ENCODE measurements around the gene STX12.
"Not testable (repeated sequence)": the region's sequence is repeated elsewhere in the genome, so short reads cannot be mapped to it uniquely, and the experiment has no call there.

The STX12 gene

GRCh38 chr1:27795601-27796000, 22.6 kb downstream of the STX12 start:
- TF ChIP-seq NFRKB (IDR thresholded peaks at IDR 0.05) (no peak), ARNT (IDR thresholded peaks at IDR 0.05) (no peak), TARDBP (IDR thresholded peaks at IDR 0.05) (no peak), FOXK2 (IDR thresholded peaks at IDR 0.05) (no peak), L3MBTL2 (conservative IDR thresholded peaks at IDR 0.05) (no peak), PKNOX1 (IDR thresholded peaks at IDR 0.05) (no peak), ZNF384 (IDR thresholded peaks at IDR 0.05) (no peak), CTBP1 (IDR thresholded peaks at IDR 0.05; ENCODE audit: borderline replicate concordance) (no peak), FOXA1 (IDR thresholded peaks at IDR 0.05) (no peak)
- ChIA-PET CTCF (no interaction called here), POLR2A (no interaction called here)
- no peak for DNase-seq (ENCODE audit: extremely low spot score)

- TF ChIP-seq HDGF (IDR thresholded peaks at IDR 0.05; ENCODE audit: borderline replicate concordance) (no peak), L3MBTL2 (conservative IDR thresholded peaks at IDR 0.05) (no peak), ZNF384 (IDR thresholded peaks at IDR 0.05) (no peak), LEF1 (IDR thresholded peaks at IDR 0.05; ENCODE audit: borderline replicate concordance) (no peak), SP1 (IDR thresholded peaks at IDR 0.05) (no peak), SUZ12 (IDR thresholded peaks at IDR 0.05) (no peak), FOXA1 (IDR thresholded peaks at IDR 0.05) (no peak), PKNOX1 (IDR thresholded peaks at IDR 0.05) (no peak)
- DNase-seq (ENCODE audit: extremely low spot score): no peak
- ChIA-PET POLR2A (interaction anchor here (1.8 kb wide), 1 partner anchor 32 kb away, joined by 6 read pairs; the partner anchor contains the start of gene STX12), CTCF (no interaction called here)
These were observed 31.8 kb downstream of the STX12 start for GRCh38 chr1:27804791-27805190.

GRCh38 chr1:27806758-27807157, 33.7 kb downstream of the STX12 start:
- ChIA-PET POLR2A (no interaction called here), CTCF (no interaction called here)
- no peak for DNase-seq (ENCODE audit: extremely low spot score)
- TF ChIP-seq ARNT (IDR thresholded peaks at IDR 0.05) (no peak), FOXA1 (IDR thresholded peaks at IDR 0.05) (no peak)

GRCh38 chr1:27807385-27807784, 34.4 kb downstream of the STX12 start:
- no peak for DNase-seq (ENCODE audit: extremely low spot score)
- ChIA-PET POLR2A (interaction anchor here (0.5 kb wide), 1 partner anchor 1575 kb away, joined by 4 read pairs; no protein-coding TSS in a partner anchor), CTCF (no interaction called here)
- no peak for TF ChIP-seq LEF1 (IDR thresholded peaks at IDR 0.05; ENCODE audit: borderline replicate concordance)
- TF ChIP-seq L3MBTL2 (conservative IDR thresholded peaks at IDR 0.05): no peak
- TF ChIP-seq SP1 (IDR thresholded peaks at IDR 0.05): no peak
- TF ChIP-seq TARDBP (IDR thresholded peaks at IDR 0.05): no peak
- no peak for TF ChIP-seq SUZ12 (IDR thresholded peaks at IDR 0.05)
- no peak for TF ChIP-seq HDGF (IDR thresholded peaks at IDR 0.05; ENCODE audit: borderline replicate concordance)
- TF ChIP-seq FOXA1 (IDR thresholded peaks at IDR 0.05): no peak
- no peak for TF ChIP-seq ARNT (IDR thresholded peaks at IDR 0.05)
- TF ChIP-seq ELF4 (IDR thresholded peaks at IDR 0.05): no peak
- no peak for TF ChIP-seq FOXK2 (IDR thresholded peaks at IDR 0.05)
- TF ChIP-seq CTBP1 (IDR thresholded peaks at IDR 0.05; ENCODE audit: borderline replicate concordance): no peak
- TF ChIP-seq FOXM1 (IDR thresholded peaks at IDR 0.05; ENCODE audit: borderline replicate concordance): no peak
- no peak for TF ChIP-seq NFRKB (IDR thresholded peaks at IDR 0.05)
- TF ChIP-seq PKNOX1 (IDR thresholded peaks at IDR 0.05): no peak
- TF ChIP-seq BHLHE40 (IDR thresholded peaks at IDR 0.05; ENCODE audit: borderline replicate concordance): no peak
- no peak for TF ChIP-seq ZNF384 (IDR thresholded peaks at IDR 0.05)

- POLR2A ChIA-PET: interaction anchor here (1.1 kb wide), 1 partner anchor 35 kb away, joined by 3 read pairs; the partner anchor contains the start of gene STX12
- DNase-seq (ENCODE audit: extremely low spot score); CTCF ChIA-PET: not testable (repeated sequence)
These were observed 35.1 kb downstream of the STX12 start for GRCh38 chr1:27808131-27808530.

- no peak for DNase-seq (ENCODE audit: extremely low spot score)
- ChIA-PET POLR2A (no interaction called here), CTCF (interaction anchor here (1.0 kb wide), 1 partner anchor 9 kb away, joined by 5 read pairs; no protein-coding TSS in a partner anchor)
- TF ChIP-seq L3MBTL2 (conservative IDR thresholded peaks at IDR 0.05): no peak
These were observed 36.9 kb downstream of the STX12 start for GRCh38 chr1:27809883-27810282.

GRCh38 chr1:27811741-27812500, 38.9 kb downstream of the STX12 start:
- TF ChIP-seq ELF4 (IDR thresholded peaks at IDR 0.05) (no peak), CTBP1 (IDR thresholded peaks at IDR 0.05; ENCODE audit: borderline replicate concordance) (no peak), L3MBTL2 (conservative IDR thresholded peaks at IDR 0.05) (no peak), SP1 (IDR thresholded peaks at IDR 0.05) (no peak), NFRKB (IDR thresholded peaks at IDR 0.05) (no peak), LEF1 (IDR thresholded peaks at IDR 0.05; ENCODE audit: borderline replicate concordance) (no peak), HDGF (IDR thresholded peaks at IDR 0.05; ENCODE audit: borderline replicate concordance) (no peak), FOXA1 (IDR thresholded peaks at IDR 0.05) (no peak), TARDBP (IDR thresholded peaks at IDR 0.05) (no peak)
- CTCF ChIA-PET: no interaction called here
- POLR2A ChIA-PET: interaction anchor here (0.8 to 0.9 kb wide), 2 partner anchors 39 to 912 kb away, joined by 3 read pairs; partner anchors contain the start of genes GPATCH3 and STX12
- DNase-seq (ENCODE audit: extremely low spot score): no peak
